ENCODE data around the gene CD209.
A peak's percentile ranks its signal among the peaks of the same experiment; 100 is the strongest.

The CD209 gene

GRCh38 chr19:7703332-7703731 is 44.0 kb downstream of the CD209 start:
- POLR2A ChIA-PET: no interaction called here
- TF ChIP-seq PATZ1 (tag by site-specific recombination; IDR thresholded peaks at IDR 0.05) (no peak), ZNF394 (tag by site-specific recombination; IDR thresholded peaks at IDR 0.05; ENCODE audit: borderline replicate concordance) (peak; percentile 77; the same call in 1 of the 2 replicates), GLIS2 (tag by site-specific recombination; IDR thresholded peaks at IDR 0.05) (peak; percentile 27; the same call in 1 of the 2 replicates)
- H3K4me3 ChIP-seq (ENCODE audit: low read depth, low read length): no peak overlapping the region
- CTCF ChIA-PET: interaction anchor here (1.3 kb wide), 1 partner anchor 96 kb away, joined by 4 read pairs; no protein-coding TSS in a partner anchor
- H3K36me3 ChIP-seq (ENCODE audit: control insufficient read depth in 2 of 2, insufficient read depth in 1 of 2, low read length in 2 of 2): no peaks in the 10 kb centered on the region
- no peaks in the 10 kb centered on the region for H3K4me1 ChIP-seq (ENCODE audit: control insufficient read depth, insufficient read depth, low read length)
- H3K27ac ChIP-seq (ENCODE audit: extremely low read depth, low read depth, low read length): no peak overlapping the region
- no peaks in the 10 kb centered on the region for H3K9me3 ChIP-seq (ENCODE audit: control insufficient read depth, insufficient read depth, low read depth, low read length)

- CTCF ChIA-PET: no interaction called here
- POLR2A ChIA-PET: no interaction called here
- Histone ChIP-seq H3K4me3 (ENCODE audit: low read depth, low read length) (no peak within 1 kb of the TSS), H3K36me3 (ENCODE audit: control insufficient read depth in 2 of 2, insufficient read depth in 1 of 2, low read length in 2 of 2) (no peaks in the 10 kb centered on the region), H3K27ac (ENCODE audit: extremely low read depth, low read depth, low read length) (no peak within 1 kb of the TSS), H3K9me3 (ENCODE audit: control insufficient read depth, insufficient read depth, low read depth, low read length) (no peaks in the 10 kb centered on the region), H3K4me1 (ENCODE audit: control insufficient read depth, insufficient read depth, low read length) (no peaks in the 10 kb centered on the region)
- no peak for TF ChIP-seq ZNF248 (tag by site-specific recombination; IDR thresholded peaks at IDR 0.05)
- TF ChIP-seq BCL11B (tag by site-specific recombination; IDR thresholded peaks at IDR 0.05; ENCODE audit: low read depth): no peak
- TF ChIP-seq ZNF16 (tag by site-specific recombination; IDR thresholded peaks at IDR 0.05; ENCODE audit: low read depth): peak; percentile 65
- TF ChIP-seq ZNF239 (tag by site-specific recombination; IDR thresholded peaks at IDR 0.05): no peak
Measured at GRCh38 chr19:7701654-7702457, 45.5 kb downstream of the CD209 start, which contains the start of gene FCER2. Gene FCER2 (minus strand): TSS chr19:7702131. CDS start chr19:7699760, 2,371 bp downstream.

- ChIA-PET CTCF (no interaction called here), POLR2A (no interaction called here)
Measured at GRCh38 chr19:7701049-7701653, 46.2 kb downstream of the CD209 start.

More at GRCh38 chr19:7701049-7701653, 46.2 kb downstream of the CD209 start:
- H3K36me3 ChIP-seq (ENCODE audit: control insufficient read depth in 2 of 2, insufficient read depth in 1 of 2, low read length in 2 of 2): no peaks in the 10 kb centered on the region
- H3K27ac ChIP-seq (ENCODE audit: extremely low read depth, low read depth, low read length): no peak overlapping the region
- no peaks in the 10 kb centered on the region for H3K4me1 ChIP-seq (ENCODE audit: control insufficient read depth, insufficient read depth, low read length)
- TF ChIP-seq ZNF292 (tag by site-specific recombination; IDR thresholded peaks at IDR 0.05; ENCODE audit: borderline replicate concordance, low read depth): no peak
- no peak for TF ChIP-seq ZNF610 (tag by site-specific recombination; IDR thresholded peaks at IDR 0.05; ENCODE audit: borderline replicate concordance)
- TF ChIP-seq ZNF596 (tag by site-specific recombination; IDR thresholded peaks at IDR 0.05): no peak
- no peak for TF ChIP-seq ZSCAN23 (tag by site-specific recombination; IDR thresholded peaks at IDR 0.05)
- TF ChIP-seq ZNF677 (tag by site-specific recombination; IDR thresholded peaks at IDR 0.05): no peak
- TF ChIP-seq ZNF510 (tag by site-specific recombination; IDR thresholded peaks at IDR 0.05; ENCODE audit: insufficient replicate concordance): no peak
- TF ChIP-seq PBX3 (CRISPR knock-in tag; IDR thresholded peaks at IDR 0.05): no peak
- TF ChIP-seq ZNF274 (IDR thresholded peaks at IDR 0.05; ENCODE audit: low read length): no peak
- no peak for TF ChIP-seq ZNF274 (tag by site-specific recombination; IDR thresholded peaks at IDR 0.05; ENCODE audit: borderline replicate concordance)
- TF ChIP-seq MEIS1 (CRISPR knock-in tag; IDR thresholded peaks at IDR 0.05; ENCODE audit: borderline replicate concordance): no peak
- H3K9me3 ChIP-seq (ENCODE audit: control insufficient read depth, insufficient read depth, low read depth, low read length): no peaks in the 10 kb centered on the region
- H3K4me3 ChIP-seq (ENCODE audit: low read depth, low read length): no peak overlapping the region

All from HEK293 (cell line).